Nephron progenitor cell (in vitro differentiated cells): ENCODE results near the gene DNMT3A.

ENCODE experiments used
- DNase-seq: peaks from one replicate; pipeline ENCODE4 v3.0.0; 2021
- H3K27ac Mint-ChIP-seq: 2 replicates; pipeline ENCODE4 v1.8.0; 2021; ENCODE audit warnings: mild to moderate bottlenecking, moderate library complexity, mixed read lengths
- H3K27me3 Mint-ChIP-seq: 2 replicates; pipeline ENCODE4 v1.8.0; 2021; ENCODE audit warnings: mild to moderate bottlenecking, low read depth, mixed read lengths; ENCODE audit not compliant: poor library complexity
- H3K36me3 Mint-ChIP-seq: 2 replicates; pipeline ENCODE4 v1.8.0; 2021; ENCODE audit warnings: low read depth, mixed read lengths
- H3K4me1 Mint-ChIP-seq: 2 replicates; pipeline ENCODE4 v1.8.0; 2021; ENCODE audit warnings: mixed read lengths
- H3K4me3 Mint-ChIP-seq: 2 replicates; pipeline ENCODE4 v1.8.0; 2021; ENCODE audit warnings: mild to moderate bottlenecking, moderate library complexity, mixed read lengths
- H3K9me3 Mint-ChIP-seq: 2 replicates; pipeline ENCODE4 v1.8.0; 2021; ENCODE audit warnings: mild to moderate bottlenecking, moderate library complexity, mixed read lengths
- CTCF ChIP-seq: fragments of 200-600 bp; sonication (generic); IDR thresholded peaks from 2 replicates; pipeline ENCODE4 v1.5.0; 2021; ENCODE audit warnings: antibody characterized with exemption

DNMT3A gene

GRCh38 chr2:25311865-25312575 is 29.7 kb downstream of the DNMT3A start:
- DNase-seq = no peak
- Mint-ChIP-seq H3K4me1 (peaks cover 78% of the 10 kb centered on the region), H3K9me3 (no peaks in the 10 kb centered on the region), H3K36me3 (no peaks in the 10 kb centered on the region), H3K27me3 (no peaks in the 10 kb centered on the region), H3K27ac (no peak overlapping the region), H3K4me3 (peak overlapping the region; percentile 13)
- TF ChIP-seq CTCF = no peak

GRCh38 chr2:25310965-25311864 is 30.5 kb downstream of the DNMT3A start:
- no peak for DNase-seq
- Mint-ChIP-seq H3K27me3 (no peaks in the 10 kb centered on the region), H3K4me3 (peak overlapping the region; percentile 13), H3K27ac (peak overlapping the region; percentile 67), H3K36me3 (no peaks in the 10 kb centered on the region), H3K4me1 (peaks cover 79% of the 10 kb centered on the region), H3K9me3 (no peaks in the 10 kb centered on the region)
- no peak for TF ChIP-seq CTCF

- peak overlapping the region; percentile 44 for H3K4me3 Mint-ChIP-seq
- no peaks in the 10 kb centered on the region for H3K9me3 Mint-ChIP-seq
- no peak for TF ChIP-seq CTCF
- no peak for DNase-seq
- no peaks in the 10 kb centered on the region for H3K27me3 Mint-ChIP-seq
- H3K4me1 Mint-ChIP-seq = peaks cover 79% of the 10 kb centered on the region
- H3K36me3 Mint-ChIP-seq = no peaks in the 10 kb centered on the region
- peak overlapping the region; percentile 67 for H3K27ac Mint-ChIP-seq
Observed at GRCh38 chr2:25310709-25310964, 31.1 kb downstream of the DNMT3A start.

GRCh38 chr2:25309402-25309801 is 32.3 kb downstream of the DNMT3A start:
- no peaks in the 10 kb centered on the region for H3K27me3 Mint-ChIP-seq
- H3K36me3 Mint-ChIP-seq = no peaks in the 10 kb centered on the region
- DNase-seq = peak; percentile 62
- H3K4me1 Mint-ChIP-seq = peaks cover 84% of the 10 kb centered on the region
- TF ChIP-seq CTCF = peak; percentile 38
- H3K9me3 Mint-ChIP-seq = no peaks in the 10 kb centered on the region
- peak overlapping the region; percentile 40 for H3K4me3 Mint-ChIP-seq
- no peak overlapping the region for H3K27ac Mint-ChIP-seq

- TF ChIP-seq CTCF = no peak
- Mint-ChIP-seq H3K4me3 (no peak overlapping the region), H3K4me1 (peaks cover 86% of the 10 kb centered on the region), H3K27ac (no peak overlapping the region), H3K27me3 (no peaks in the 10 kb centered on the region), H3K9me3 (no peaks in the 10 kb centered on the region), H3K36me3 (no peaks in the 10 kb centered on the region)
- DNase-seq = no peak
Observed at GRCh38 chr2:25308599-25308998, 33.1 kb downstream of the DNMT3A start.
